GM18868 (cell line): ENCODE data around the gene VPS8.

Experiments used
- ATAC-seq: cut with Tn5 transposase; IDR thresholded peaks from one replicate; pipeline ENCODE4 v1.9.1; 2021; ENCODE audit warnings: mild to moderate bottlenecking, moderate library complexity; ENCODE audit not compliant: unreplicated experiment

VPS8 gene

GRCh38 chr3:185075547-185075946, 263.6 kb downstream of the VPS8 start:
- ATAC-seq, result no peak

DNA sequence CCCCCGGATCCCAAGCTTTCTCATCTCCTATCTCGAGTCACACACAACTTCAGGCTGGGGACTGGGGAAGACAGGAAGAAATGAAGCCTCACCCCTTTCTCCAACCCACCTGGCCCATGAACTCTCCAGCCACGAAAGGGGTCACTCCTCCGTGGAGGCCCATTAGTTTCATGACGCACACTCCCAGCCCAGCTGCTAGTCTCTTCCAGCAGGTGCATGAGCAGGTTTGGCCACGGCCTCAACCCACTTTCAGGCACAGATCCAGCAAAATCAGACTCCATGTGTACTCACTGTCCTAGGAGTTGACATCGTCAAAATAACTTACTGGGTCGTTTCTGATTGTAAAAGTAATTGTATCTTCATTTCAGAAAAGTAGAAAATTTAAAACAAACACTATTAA, 264.3 kb downstream of the VPS8 start:
- ATAC-seq, result no peak

GRCh38 chr3:185079625-185080024, 267.7 kb downstream of the VPS8 start:
- no peak for ATAC-seq

DNA sequence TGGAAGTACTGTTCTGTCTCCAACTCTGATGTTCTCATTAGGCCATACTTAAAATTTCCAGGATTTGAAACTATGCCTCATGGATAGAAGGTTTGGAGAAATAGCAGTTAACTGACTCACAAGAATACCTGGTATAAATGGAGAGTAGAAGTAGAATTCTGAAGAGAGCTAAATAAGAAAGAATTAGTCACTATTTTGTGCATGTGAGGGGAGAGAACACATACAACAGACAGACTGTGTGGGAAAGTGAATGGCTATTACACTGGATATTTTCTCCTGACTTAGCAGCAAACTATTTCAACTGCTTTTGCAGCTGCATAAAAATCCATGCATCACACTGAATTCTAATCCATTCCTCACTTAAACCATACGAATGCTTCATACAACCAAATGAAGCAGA, 269.6 kb downstream of the VPS8 start:
- no peak for ATAC-seq

DNA sequence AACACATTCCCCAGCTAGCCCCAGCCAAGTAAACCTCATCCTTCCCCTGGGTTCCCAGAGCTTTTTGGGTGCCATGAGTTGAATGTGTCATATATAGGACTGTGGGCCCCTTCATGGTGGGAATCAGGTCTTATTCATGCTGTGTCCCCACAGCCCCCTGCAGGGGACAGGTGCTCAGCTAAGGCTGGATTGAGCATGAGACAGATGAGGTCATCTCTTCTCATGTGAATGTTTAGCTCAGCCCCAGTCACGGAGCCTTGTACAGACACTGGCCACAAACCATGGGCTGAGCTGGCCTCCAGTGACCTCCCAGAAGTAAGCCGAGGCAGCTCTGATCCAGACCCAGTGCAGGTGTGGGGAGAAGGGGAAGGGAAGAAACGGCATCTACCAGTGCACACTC, 270.2 kb downstream of the VPS8 start:
- ATAC-seq, result no peak

DNA sequence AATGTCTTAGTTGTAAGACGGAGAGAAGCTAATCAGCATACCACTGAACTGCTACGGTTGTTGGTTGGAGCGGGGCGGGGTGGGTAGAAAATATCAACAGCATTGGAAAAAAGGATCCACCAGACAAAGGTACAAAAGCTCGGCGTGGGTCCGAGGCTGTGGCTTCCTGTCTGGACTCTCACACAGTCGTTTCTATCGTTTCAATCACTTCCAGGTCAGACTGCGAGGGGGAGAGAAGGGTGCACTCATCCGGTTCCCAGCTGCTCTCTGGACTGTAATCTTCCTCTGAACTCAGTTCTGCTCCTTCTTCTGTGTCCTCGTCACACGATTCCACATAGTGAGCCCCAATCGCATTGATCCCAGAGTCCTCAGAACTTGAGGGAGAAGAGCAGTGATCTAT, 270.9 kb downstream of the VPS8 start:
- ATAC-seq, result no peak

DNA sequence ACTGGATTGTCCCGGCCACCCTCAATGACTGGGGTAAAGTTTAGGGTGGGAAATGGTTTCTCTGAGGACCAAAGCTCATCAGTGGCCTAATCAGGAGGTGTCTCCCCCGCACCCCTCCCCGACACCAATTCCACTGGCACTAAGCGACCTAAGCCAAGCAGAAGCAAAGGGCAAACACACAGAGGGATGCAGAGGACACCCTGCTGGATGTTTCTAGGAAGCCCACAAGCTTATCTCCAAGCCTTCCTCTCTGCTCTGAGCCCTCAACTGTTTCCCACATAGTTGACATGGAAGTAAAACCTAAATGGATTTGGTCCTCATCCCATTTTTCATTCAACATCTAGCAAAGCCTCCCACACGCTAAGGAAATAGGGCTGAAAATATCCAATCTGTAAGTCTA, 272.4 kb downstream of the VPS8 start:
- ATAC-seq, result no peak

GRCh38 chr3:185084901-185085300, 272.9 kb downstream of the VPS8 start:
- ATAC-seq, result no peak

- ATAC-seq, result no peak
Measured at GRCh38 chr3:185087419-185087818, 275.5 kb downstream of the VPS8 start.

- ATAC-seq, result no peak
Measured at GRCh38 chr3:185089343-185089742, 277.4 kb downstream of the VPS8 start.

DNA sequence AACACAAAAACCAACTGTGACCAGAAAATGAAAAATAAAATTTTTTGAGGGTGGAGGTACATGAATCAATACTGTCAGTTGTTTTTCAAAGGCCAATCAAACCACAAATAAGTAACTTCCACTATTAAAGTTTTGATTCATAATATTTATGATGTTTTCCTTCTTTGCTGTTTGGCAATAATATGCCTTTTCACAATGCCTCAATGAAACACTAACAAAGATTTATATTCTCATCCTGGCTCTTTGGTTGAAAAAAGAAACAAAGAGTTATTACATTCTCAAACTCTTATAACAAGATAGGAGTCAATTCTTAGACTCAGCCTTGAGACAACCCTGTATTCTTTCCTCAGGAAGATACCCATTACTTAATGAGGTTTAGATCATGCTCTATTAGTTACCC, 277.8 kb downstream of the VPS8 start:
- ATAC-seq, result no peak

DNA sequence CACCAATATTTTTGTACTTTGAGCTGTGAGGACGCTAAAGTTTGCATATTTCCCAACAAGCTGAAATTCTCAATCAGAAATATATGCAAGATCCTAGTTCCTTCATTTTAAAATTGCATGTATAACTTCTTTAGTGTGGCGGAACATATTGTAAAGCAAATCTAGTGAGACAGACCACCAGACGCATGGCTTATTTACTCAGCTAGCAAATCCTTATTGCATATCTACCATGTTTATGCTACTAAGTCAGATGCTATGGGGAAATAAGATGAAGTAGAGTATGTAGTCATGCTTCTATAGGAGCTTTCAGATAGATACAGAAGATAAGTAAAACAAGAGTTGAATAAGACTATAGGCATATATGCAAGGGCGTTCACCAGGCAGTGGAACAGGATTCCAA, 278.8 kb downstream of the VPS8 start:
- no peak for ATAC-seq

DNA sequence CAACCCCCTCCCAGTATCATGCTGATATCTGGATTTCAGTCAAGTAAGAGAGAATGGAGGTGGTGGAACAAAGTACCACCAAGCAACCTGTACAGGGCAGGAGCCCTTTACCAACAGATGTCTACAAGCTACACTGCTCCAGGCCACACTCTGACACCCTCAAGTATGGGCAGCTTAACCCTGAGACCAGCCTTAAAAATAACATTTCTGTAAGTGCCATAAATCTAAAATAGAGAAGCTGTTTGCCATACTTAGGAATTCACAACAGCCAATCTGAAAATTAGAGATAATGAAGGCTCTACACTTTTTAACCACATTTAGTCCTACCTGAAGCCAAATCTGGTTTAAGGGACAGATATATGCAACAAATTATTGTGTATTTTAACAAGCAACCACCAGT, 281.1 kb downstream of the VPS8 start:
- ATAC-seq, result no peak

DNA sequence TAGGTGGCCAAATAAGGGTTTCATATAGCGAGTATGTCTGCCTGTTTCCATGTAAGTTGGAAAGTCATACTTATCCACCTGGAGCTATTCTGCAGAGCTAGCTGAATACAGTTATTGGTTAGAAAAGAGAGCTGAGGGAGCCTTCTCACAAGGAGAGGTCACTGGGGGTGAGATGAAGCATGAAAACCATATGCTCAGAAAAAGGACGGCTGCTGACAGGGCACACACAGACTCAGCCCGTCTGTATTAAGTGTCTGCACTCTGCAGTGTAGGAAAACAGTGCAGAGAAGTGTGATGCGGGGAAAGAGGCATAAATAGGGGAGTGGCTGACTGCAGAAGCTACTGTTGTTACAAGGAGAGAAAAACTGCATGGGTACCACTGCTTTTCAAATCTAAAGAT, 282.7 kb downstream of the VPS8 start:
- ATAC-seq, result no peak
